B cell (primary cell): ENCODE results near the gene AKAP11.

Experiments
- EZH2 ChIP-seq: IDR thresholded peaks from 2 replicates; pipeline ENCODE4 v1.6.1; 2012; ENCODE audit warnings: borderline replicate concordance, low read depth, mild to moderate bottlenecking, moderate library complexity, low read length; ENCODE audit not compliant: insufficient read depth, poor library complexity, severe bottlenecking
- TF ChIP-seq, protein P1 (sequence below): fragments of 200-600 bp; IDR thresholded peaks from one replicate; pipeline ENCODE4 v1.8.0; 2022; ENCODE audit warnings: antibody characterized with exemption, mild to moderate bottlenecking

DNA sequence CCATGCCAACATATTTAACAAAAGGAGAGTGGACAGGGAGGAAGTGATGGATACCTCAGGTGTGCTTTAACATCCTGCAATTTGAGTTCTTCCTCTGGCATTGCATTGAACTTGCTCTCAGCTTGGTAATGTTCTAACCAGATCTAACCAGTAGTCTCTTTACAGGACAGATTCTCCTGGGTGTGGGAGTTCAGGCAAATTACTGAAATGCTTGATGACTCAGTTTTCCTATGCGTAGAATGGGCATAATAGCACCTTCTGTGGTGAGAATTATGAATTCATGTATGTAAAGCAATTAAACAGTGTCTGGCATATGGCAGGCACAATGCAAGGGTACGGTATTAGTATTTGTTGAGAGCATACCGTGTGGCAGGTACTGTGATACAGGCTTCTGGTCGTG lies 3.6 kb downstream of the AKAP11 start:
- TF ChIP-seq, protein P1, sequence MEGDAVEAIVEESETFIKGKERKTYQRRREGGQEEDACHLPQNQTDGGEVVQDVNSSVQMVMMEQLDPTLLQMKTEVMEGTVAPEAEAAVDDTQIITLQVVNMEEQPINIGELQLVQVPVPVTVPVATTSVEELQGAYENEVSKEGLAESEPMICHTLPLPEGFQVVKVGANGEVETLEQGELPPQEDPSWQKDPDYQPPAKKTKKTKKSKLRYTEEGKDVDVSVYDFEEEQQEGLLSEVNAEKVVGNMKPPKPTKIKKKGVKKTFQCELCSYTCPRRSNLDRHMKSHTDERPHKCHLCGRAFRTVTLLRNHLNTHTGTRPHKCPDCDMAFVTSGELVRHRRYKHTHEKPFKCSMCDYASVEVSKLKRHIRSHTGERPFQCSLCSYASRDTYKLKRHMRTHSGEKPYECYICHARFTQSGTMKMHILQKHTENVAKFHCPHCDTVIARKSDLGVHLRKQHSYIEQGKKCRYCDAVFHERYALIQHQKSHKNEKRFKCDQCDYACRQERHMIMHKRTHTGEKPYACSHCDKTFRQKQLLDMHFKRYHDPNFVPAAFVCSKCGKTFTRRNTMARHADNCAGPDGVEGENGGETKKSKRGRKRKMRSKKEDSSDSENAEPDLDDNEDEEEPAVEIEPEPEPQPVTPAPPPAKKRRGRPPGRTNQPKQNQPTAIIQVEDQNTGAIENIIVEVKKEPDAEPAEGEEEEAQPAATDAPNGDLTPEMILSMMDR, result no peak
- no peak for TF ChIP-seq EZH2
